Left lung (tissue), 10 donors: ENCODE data around the gene CDK5RAP1. TPM values are rescaled to one million over a fixed set of nuclear protein-coding genes. Genes with fewer than 3 reads are reported as not detected.
A peak's percentile ranks its signal among the peaks of the same experiment; 100 is the strongest.

Experiments
- ATAC-seq: fragments of 200-7000 bp; cut with Tn5 transposase; one replicate; pipeline ENCODE4 v1.9.1; 2020; ENCODE audit warnings: moderate library complexity
- DNase-seq, 4 donors: peaks; one replicate each; pipeline ENCODE4 v3.0.0-alpha.2; 2013 to 2020
- H3K27ac ChIP-seq, 2 donors: fragments of 200-600 bp; sonication (generic) in 1 of 2; one replicate each; pipeline versions ENCODE4 v1.5.0 to v1.8.0; 2020 to 2021
- H3K27me3 ChIP-seq, 2 donors: fragments of 200-600 bp; sonication (generic) in 1 of 2; one replicate each; pipeline versions ENCODE4 v1.5.0 to v1.8.0; 2020 to 2021
- H3K36me3 ChIP-seq, 2 donors: fragments of 200-600 bp; sonication (generic) in 1 of 2; one replicate each; pipeline versions ENCODE4 v1.5.0 to v1.8.0; 2020 to 2021
- H3K4me1 ChIP-seq, 2 donors: fragments of 200-600 bp; one replicate each; pipeline ENCODE4 v1.8.0; 2021
- H3K4me3 ChIP-seq, 2 donors: fragments of 200-600 bp; sonication (generic) in 1 of 2; one replicate each; pipeline versions ENCODE4 v1.5.0 to v1.8.0; 2020 to 2021; ENCODE audit warnings: mild to moderate bottlenecking in 1 of 2
- H3K9me3 ChIP-seq, 2 donors: fragments of 200-600 bp; sonication (generic) in 1 of 2; one replicate each; pipeline versions ENCODE4 v1.5.0 to v1.8.0; 2020 to 2021
- CTCF ChIP-seq, 2 donors: fragments of 200-600 bp; sonication (generic) in 1 of 2; IDR thresholded peaks; one replicate each; pipeline versions ENCODE4 v1.5.0 to v1.8.0; 2021; ENCODE audit warnings: antibody characterized with exemption in 2 of 2
- intact Hi-C, 2 donors: fragments of 100-400 bp; cut with DNase I; formaldehyde crosslinking; loops; one replicate each; pipeline versions ENCODE4 v1.11.2 to v1.14.2; 2022
- polyA plus RNA-seq, 6 donors: library from polyadenylated mRNA; unstranded; fragments of 120-200 nt; gene quantifications; one replicate each; pipeline ENCODE4 v1.2.1, GENCODE V29; 2013; ENCODE audit not compliant: insufficient read length in 6 of 6
- total RNA-seq, 2 donors: library from RNA; stranded (reverse); fragmentation: NEBNext Ultra II Directional; extraction: Animal tissue kit (Norgen Biotek cat#: 25700); gene quantifications; one replicate each; pipeline ENCODE4 v1.2.1, GENCODE V29; 2021
- donor health status: DM: no; HTN: yes; CAD: no.
- donor health status: DM: no; HTN: no; CAD: no.

Gene CDK5RAP1
- total and polyA plus RNA-seq, 8 donors: 20.9 to 44.3 (median 37.1) TPM

- Histone ChIP-seq H3K4me1 (no peaks in the 10 kb centered on the region), H3K4me3 (no peak overlapping the region), H3K36me3 (no peaks in the 10 kb centered on the region), H3K27ac (peak overlapping the region in 1 of 2 donors; percentile 1), H3K27me3 (no peaks in the 10 kb centered on the region), H3K9me3 (no peaks in the 10 kb centered on the region)
- no peak for TF ChIP-seq CTCF (IDR thresholded peaks at IDR 0.05)
- ATAC-seq (peak; percentile 74), DNase-seq (no peak)
- intact Hi-C loops: no loop called here
These were observed 22.0 kb upstream of the CDK5RAP1 start for GRCh38 chr20:33423141-33423834.

- Histone ChIP-seq H3K4me3 (no peak overlapping the region), H3K4me1 (no peaks in the 10 kb centered on the region), H3K27me3 (no peaks in the 10 kb centered on the region), H3K27ac (no peak overlapping the region), H3K36me3 (no peaks in the 10 kb centered on the region), H3K9me3 (no peaks in the 10 kb centered on the region)
- DNase-seq: no peak
- intact Hi-C loops: no loop called here
- TF ChIP-seq CTCF (IDR thresholded peaks at IDR 0.05): no peak
- ATAC-seq: no peak
These were observed 18.0 kb upstream of the CDK5RAP1 start for GRCh38 chr20:33419140-33419974.

- no peaks in the 10 kb centered on the region for H3K36me3 ChIP-seq
- intact Hi-C loops: no loop called here
- no peak overlapping the region for H3K4me3 ChIP-seq
- H3K4me1 ChIP-seq: no peaks in the 10 kb centered on the region
- no peak for DNase-seq
- H3K27ac ChIP-seq: no peak overlapping the region
- no peaks in the 10 kb centered on the region for H3K27me3 ChIP-seq
- no peak for ATAC-seq
- H3K9me3 ChIP-seq: no peaks in the 10 kb centered on the region
- no peak for TF ChIP-seq CTCF (IDR thresholded peaks at IDR 0.05)
These were observed 16.7 kb upstream of the CDK5RAP1 start for GRCh38 chr20:33418033-33418432.

- DNase-seq (peak in 1 of 4 donors; percentile 23), ATAC-seq (peak; percentile 63)
- Histone ChIP-seq H3K27me3 (no peaks in the 10 kb centered on the region), H3K4me1 (no peaks in the 10 kb centered on the region), H3K4me3 (no peak overlapping the region), H3K9me3 (no peaks in the 10 kb centered on the region), H3K27ac (no peak overlapping the region), H3K36me3 (peaks cover 0 to 10% of the 10 kb centered on the region in 2 donors)
- peak in 1 of 2 donors; percentile 14 for TF ChIP-seq CTCF (IDR thresholded peaks at IDR 0.05)
- intact Hi-C loops: no loop called here
These were observed 14.6 kb upstream of the CDK5RAP1 start for GRCh38 chr20:33415948-33416347.

GRCh38 chr20:33412484-33412838, 11.1 kb upstream of the CDK5RAP1 start:
- no peaks in the 10 kb centered on the region for H3K27me3 ChIP-seq
- DNase-seq: no peak
- no peak for TF ChIP-seq CTCF (IDR thresholded peaks at IDR 0.05)
- no peaks in the 10 kb centered on the region for H3K9me3 ChIP-seq
- intact Hi-C loops: no loop called here
- peaks cover 0 to 29% of the 10 kb centered on the region in 2 donors for H3K36me3 ChIP-seq
- no peak for ATAC-seq
- H3K4me1 ChIP-seq: no peaks in the 10 kb centered on the region
- H3K27ac ChIP-seq: no peak overlapping the region
- H3K4me3 ChIP-seq: no peak overlapping the region
